ENCODE data around the gene F8A1.

DNA sequence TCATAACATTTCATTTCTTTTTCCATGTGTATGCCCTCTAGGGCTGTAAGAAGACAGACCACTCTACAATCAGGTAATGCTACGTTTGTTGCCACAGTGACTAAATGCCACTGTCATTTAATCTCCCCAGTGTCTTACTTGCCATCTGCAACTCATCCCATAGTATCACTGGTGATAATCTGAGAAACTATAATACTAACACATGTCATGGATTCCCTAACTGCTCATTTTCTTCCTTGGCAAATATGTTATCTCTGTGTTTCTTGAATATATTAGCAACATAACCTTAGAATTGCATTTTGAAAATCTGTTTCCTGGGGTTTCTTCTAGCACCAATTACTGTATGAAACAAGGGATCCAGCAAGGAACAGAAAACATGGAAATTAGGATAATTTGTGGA, 6.1 kb downstream of the F8A1 start:
- TF ChIP-seq, protein P1, sequence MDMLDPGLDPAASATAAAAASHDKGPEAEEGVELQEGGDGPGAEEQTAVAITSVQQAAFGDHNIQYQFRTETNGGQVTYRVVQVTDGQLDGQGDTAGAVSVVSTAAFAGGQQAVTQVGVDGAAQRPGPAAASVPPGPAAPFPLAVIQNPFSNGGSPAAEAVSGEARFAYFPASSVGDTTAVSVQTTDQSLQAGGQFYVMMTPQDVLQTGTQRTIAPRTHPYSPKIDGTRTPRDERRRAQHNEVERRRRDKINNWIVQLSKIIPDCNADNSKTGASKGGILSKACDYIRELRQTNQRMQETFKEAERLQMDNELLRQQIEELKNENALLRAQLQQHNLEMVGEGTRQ (IDR thresholded peaks at IDR 0.05; ENCODE audit: low read depth, low read length), result no peak
- TF ChIP-seq, protein P2, sequence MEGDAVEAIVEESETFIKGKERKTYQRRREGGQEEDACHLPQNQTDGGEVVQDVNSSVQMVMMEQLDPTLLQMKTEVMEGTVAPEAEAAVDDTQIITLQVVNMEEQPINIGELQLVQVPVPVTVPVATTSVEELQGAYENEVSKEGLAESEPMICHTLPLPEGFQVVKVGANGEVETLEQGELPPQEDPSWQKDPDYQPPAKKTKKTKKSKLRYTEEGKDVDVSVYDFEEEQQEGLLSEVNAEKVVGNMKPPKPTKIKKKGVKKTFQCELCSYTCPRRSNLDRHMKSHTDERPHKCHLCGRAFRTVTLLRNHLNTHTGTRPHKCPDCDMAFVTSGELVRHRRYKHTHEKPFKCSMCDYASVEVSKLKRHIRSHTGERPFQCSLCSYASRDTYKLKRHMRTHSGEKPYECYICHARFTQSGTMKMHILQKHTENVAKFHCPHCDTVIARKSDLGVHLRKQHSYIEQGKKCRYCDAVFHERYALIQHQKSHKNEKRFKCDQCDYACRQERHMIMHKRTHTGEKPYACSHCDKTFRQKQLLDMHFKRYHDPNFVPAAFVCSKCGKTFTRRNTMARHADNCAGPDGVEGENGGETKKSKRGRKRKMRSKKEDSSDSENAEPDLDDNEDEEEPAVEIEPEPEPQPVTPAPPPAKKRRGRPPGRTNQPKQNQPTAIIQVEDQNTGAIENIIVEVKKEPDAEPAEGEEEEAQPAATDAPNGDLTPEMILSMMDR (conservative IDR thresholded peaks at IDR 0.05; ENCODE audit: low read depth, low read length), result no peak
- no peak for TF ChIP-seq RCOR1 (IDR thresholded peaks at IDR 0.05; ENCODE audit: insufficient replicate concordance, low read length)
- TF ChIP-seq POLR2A (IDR thresholded peaks at IDR 0.05; ENCODE audit: low read depth, low read length), result no peak
- TF ChIP-seq MAFK (IDR thresholded peaks at IDR 0.05; ENCODE audit: low read depth, low read length), result no peak
- TF ChIP-seq FOS (IDR thresholded peaks at IDR 0.05; ENCODE audit: low read depth, low read length), result no peak

Measured in IMR-90 (cell line).